GM23338 (cell line): ENCODE measurements around the gene LRRN4CL.

Experiments used
- ZNF114 ChIP-seq: fragments of 250-450 bp; sonication (Bioruptor Pico); IDR thresholded peaks from 2 replicates; pipeline ENCODE4 v1.5.0; 2020; ENCODE audit warnings: mild to moderate bottlenecking, moderate library complexity
- TF ChIP-seq, protein P1 (sequence below), 2 experiments: fragments of 200-600 bp in 1 of 2; sonication (generic) in 1 of 2; conservative IDR thresholded peaks; 2 replicates each; pipeline versions ENCODE4 v1.5.1 to v1.6.1; 2016 to 2017; ENCODE audit warnings: antibody characterized with exemption in 2 of 2, low read depth in 2 of 2, mild to moderate bottlenecking in 2 of 2, moderate library complexity in 1 of 2

GRCh38 chr11:62687508-62688396, 1.6 kb downstream of the LRRN4CL start:
- TF ChIP-seq, protein P1, sequence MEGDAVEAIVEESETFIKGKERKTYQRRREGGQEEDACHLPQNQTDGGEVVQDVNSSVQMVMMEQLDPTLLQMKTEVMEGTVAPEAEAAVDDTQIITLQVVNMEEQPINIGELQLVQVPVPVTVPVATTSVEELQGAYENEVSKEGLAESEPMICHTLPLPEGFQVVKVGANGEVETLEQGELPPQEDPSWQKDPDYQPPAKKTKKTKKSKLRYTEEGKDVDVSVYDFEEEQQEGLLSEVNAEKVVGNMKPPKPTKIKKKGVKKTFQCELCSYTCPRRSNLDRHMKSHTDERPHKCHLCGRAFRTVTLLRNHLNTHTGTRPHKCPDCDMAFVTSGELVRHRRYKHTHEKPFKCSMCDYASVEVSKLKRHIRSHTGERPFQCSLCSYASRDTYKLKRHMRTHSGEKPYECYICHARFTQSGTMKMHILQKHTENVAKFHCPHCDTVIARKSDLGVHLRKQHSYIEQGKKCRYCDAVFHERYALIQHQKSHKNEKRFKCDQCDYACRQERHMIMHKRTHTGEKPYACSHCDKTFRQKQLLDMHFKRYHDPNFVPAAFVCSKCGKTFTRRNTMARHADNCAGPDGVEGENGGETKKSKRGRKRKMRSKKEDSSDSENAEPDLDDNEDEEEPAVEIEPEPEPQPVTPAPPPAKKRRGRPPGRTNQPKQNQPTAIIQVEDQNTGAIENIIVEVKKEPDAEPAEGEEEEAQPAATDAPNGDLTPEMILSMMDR (conservative IDR thresholded peaks at IDR 0.05; ENCODE audit: low read depth in 2 of 2), result no peak
- no peak for TF ChIP-seq ZNF114 (CRISPR knock-in tag)
